ENCODE data around the gene KCNH6. TPM values are rescaled to one million over a fixed set of nuclear protein-coding genes. Genes with fewer than 3 reads are reported as not detected.

The KCNH6 gene
- total RNA-seq, 2 experiments from 2014 or later = not detected

Other genes starting within 250 kb of the KCNH6 start
- gene CYB561, start 77.1 kb upstream of the KCNH6 start, total RNA-seq = 1 to 10 TPM; 2.5 to 3.0 TPM
- gene ACE, start 46.3 kb upstream of the KCNH6 start, total RNA-seq = under 1 TPM; 0.26 to 0.46 TPM
- gene DCAF7, start 27.1 kb downstream of the KCNH6 start, total RNA-seq = 100 to 1,000 TPM; 106 to 117 TPM
- gene TACO1, start 77.5 kb downstream of the KCNH6 start, total RNA-seq = 10 to 100 TPM; 25.7 to 29.2 TPM
- 10 to 100 TPM; 22.4 to 22.9 TPM for gene MAP3K3, start 99.1 kb downstream of the KCNH6 start, total RNA-seq
- 100 to 1,000 TPM; 119 to 127 TPM for gene LIMD2, start 176.8 kb downstream of the KCNH6 start, total RNA-seq
- 10 to 100 TPM; 51.0 to 53.6 TPM for gene STRADA, start 218.4 kb downstream of the KCNH6 start, total RNA-seq